Caco-2 (cell line): ENCODE measurements around the gene NEB. TPM values are rescaled to one million over a fixed set of nuclear protein-coding genes. Genes with fewer than 3 reads are reported as not detected.

Experiments used
- BruUV-seq: library from RNA; stranded (reverse); fragments of 400-500 nt; replicated peaks from 2 replicates; lab custom pipeline; 2021; lab: Mats Ljungman, UMichigan
- CTCF ChIA-PET: fragments of 300-600 bp; sonication (Branson Sonifier 250); formaldehyde crosslinking; loops from one replicate; lab custom pipeline; 2022; ENCODE audit warnings: antibody characterized with exemption; lab: Charles Lee
- POLR2A ChIA-PET: fragments of 300-600 bp; sonication (Branson Sonifier 250); formaldehyde crosslinking; loops from one replicate; lab custom pipeline; 2022; ENCODE audit warnings: antibody characterized with exemption; lab: Charles Lee
- DNase-seq, 2 experiments: peaks; one replicate each; pipeline versions ENCODE4 v3.0.0 to v3.0.0-alpha.2; 2020 to 2022
- H3K27me3 ChIP-seq: replicated peaks from 2 replicates; pipeline ENCODE4 v1.6.0; 2011; ENCODE audit warnings: low read length; ENCODE audit not compliant: control insufficient read depth, insufficient read depth
- H3K36me3 ChIP-seq: 2 replicates; pipeline ENCODE4 v1.5.1; 2011; ENCODE audit warnings: low read length; ENCODE audit not compliant: control insufficient read depth, insufficient read depth
- H3K4me1 ChIP-seq: fragments of 250-450 bp; sonication (Bioruptor Pico); 2 replicates; pipeline ENCODE4 v1.5.1; 2020; ENCODE audit warnings: mild to moderate bottlenecking
- H3K4me3 ChIP-seq: 2 replicates; pipeline ENCODE4 v1.5.1; 2011; ENCODE audit warnings: low read depth, mild to moderate bottlenecking, control low read depth, low read length
- H3K9me3 ChIP-seq: fragments of 250-450 bp; sonication (Bioruptor Pico); 2 replicates; pipeline ENCODE4 v1.5.1; 2020; ENCODE audit warnings: mild to moderate bottlenecking, moderate library complexity
- H3K27ac Mint-ChIP-seq: one replicate; pipeline ENCODE4 v1.8.0; 2022; ENCODE audit warnings: mixed read lengths; ENCODE audit not compliant: unreplicated experiment
- H3K27me3 Mint-ChIP-seq: one replicate; pipeline ENCODE4 v1.8.0; 2022; ENCODE audit warnings: mixed read lengths; ENCODE audit not compliant: insufficient read depth, unreplicated experiment
- H3K36me3 Mint-ChIP-seq: one replicate; pipeline ENCODE4 v1.8.0; 2022; ENCODE audit warnings: mild to moderate bottlenecking, mixed read lengths; ENCODE audit not compliant: insufficient read depth, unreplicated experiment
- H3K4me1 Mint-ChIP-seq: one replicate; pipeline ENCODE4 v1.8.0; 2022; ENCODE audit warnings: low read depth, mixed read lengths; ENCODE audit not compliant: unreplicated experiment
- H3K4me3 Mint-ChIP-seq: one replicate; pipeline ENCODE4 v1.8.0; 2022; ENCODE audit warnings: mild to moderate bottlenecking, moderate library complexity, mixed read lengths; ENCODE audit not compliant: unreplicated experiment
- H3K9me3 Mint-ChIP-seq: one replicate; pipeline ENCODE4 v1.8.0; 2022; ENCODE audit warnings: mixed read lengths; ENCODE audit not compliant: unreplicated experiment
- intact Hi-C: fragments of 100-400 bp; cut with micrococcal nuclease; formaldehyde crosslinking; loops from one replicate; pipeline ENCODE4 v1.10.0; 2022; ENCODE audit not compliant: unreplicated experiment
- total RNA-seq: library from RNA; stranded (reverse); gene quantifications from 2 replicates; pipeline ENCODE4 v1.2.3, GENCODE V29; 2022
- TF ChIP-seq, protein P1 (sequence below), 2 experiments: fragments of 200-600 bp in 1 of 2; IDR thresholded peaks; 1 replicate in 1 of 2; 2 replicates in 1 of 2; pipeline versions ENCODE4 v1.5.1 to v1.8.0; 2011 to 2022; ENCODE audit warnings: antibody characterized with exemption in 1 of 2, control low read depth in 1 of 2, inconsistent platforms in 1 of 2, low read depth in 1 of 2, low read length in 1 of 2, mild to moderate bottlenecking in 1 of 2, moderate library complexity in 1 of 2; ENCODE audit not compliant: insufficient read depth in 1 of 2, severe bottlenecking in 1 of 2, unreplicated experiment in 1 of 2

NEB gene
- total RNA-seq, 1 experiment from 2014 or later, result 14.7 TPM

DNA sequence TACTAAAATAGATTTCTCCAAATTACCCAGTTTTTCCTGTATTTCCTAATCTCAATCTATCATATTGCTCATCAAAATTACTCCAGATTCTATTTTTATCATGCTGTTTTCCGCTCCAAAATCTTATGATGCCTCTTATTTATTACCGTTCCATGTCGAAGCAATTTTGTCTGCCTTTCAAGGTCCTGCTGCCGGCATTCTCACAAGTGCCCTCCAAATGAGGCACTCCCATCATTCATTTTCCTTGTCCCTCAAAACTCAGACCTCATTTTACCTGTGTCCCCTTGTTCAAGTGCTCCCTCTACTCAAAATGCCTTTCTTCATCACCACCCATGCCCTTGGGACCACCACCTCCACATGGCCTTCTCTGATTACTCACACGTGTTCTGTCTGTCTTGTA lies 13.1 kb downstream of the NEB start:
- no TSS peak for BruUV-seq
- TF ChIP-seq, protein P1, sequence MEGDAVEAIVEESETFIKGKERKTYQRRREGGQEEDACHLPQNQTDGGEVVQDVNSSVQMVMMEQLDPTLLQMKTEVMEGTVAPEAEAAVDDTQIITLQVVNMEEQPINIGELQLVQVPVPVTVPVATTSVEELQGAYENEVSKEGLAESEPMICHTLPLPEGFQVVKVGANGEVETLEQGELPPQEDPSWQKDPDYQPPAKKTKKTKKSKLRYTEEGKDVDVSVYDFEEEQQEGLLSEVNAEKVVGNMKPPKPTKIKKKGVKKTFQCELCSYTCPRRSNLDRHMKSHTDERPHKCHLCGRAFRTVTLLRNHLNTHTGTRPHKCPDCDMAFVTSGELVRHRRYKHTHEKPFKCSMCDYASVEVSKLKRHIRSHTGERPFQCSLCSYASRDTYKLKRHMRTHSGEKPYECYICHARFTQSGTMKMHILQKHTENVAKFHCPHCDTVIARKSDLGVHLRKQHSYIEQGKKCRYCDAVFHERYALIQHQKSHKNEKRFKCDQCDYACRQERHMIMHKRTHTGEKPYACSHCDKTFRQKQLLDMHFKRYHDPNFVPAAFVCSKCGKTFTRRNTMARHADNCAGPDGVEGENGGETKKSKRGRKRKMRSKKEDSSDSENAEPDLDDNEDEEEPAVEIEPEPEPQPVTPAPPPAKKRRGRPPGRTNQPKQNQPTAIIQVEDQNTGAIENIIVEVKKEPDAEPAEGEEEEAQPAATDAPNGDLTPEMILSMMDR (IDR thresholded peaks at IDR 0.05; ENCODE audit: insufficient read depth in 1 of 2, low read depth in 1 of 2, low read length in 1 of 2, severe bottlenecking in 1 of 2, unreplicated experiment in 1 of 2), result no peak

DNA sequence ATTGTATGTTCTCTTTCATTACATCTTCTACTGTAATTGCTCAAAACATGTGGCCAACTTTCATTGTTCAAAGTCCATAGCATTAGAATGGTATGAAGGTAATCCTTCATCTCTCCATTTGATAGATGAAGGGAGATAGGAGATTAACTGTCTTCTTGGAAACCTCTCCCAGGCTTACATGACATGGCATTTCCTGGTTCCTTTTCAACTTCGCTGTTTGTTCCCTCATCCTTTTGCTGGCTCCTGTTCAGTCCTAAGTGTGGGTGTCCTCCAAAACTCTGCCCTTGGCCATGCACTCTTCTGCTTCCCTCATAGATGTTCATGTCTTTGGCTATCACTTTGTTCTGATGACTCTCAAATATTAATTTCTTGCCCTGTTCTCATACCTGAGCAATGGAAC lies 13.8 kb downstream of the NEB start:
- POLR2A ChIA-PET, result no interaction called here
- H3K27me3 Mint-ChIP-seq, result peaks cover 14% of the 10 kb centered on the region
- H3K4me1 Mint-ChIP-seq, result no peaks in the 10 kb centered on the region
- intact Hi-C loops, result no loop called here
- CTCF ChIA-PET, result no interaction called here
- no peak overlapping the region for H3K4me3 Mint-ChIP-seq
- BruUV-seq, result no TSS peak
- no peak overlapping the region for H3K27ac Mint-ChIP-seq
- no peaks in the 10 kb centered on the region for H3K36me3 Mint-ChIP-seq
- Histone ChIP-seq H3K9me3 (no peaks in the 10 kb centered on the region), H3K4me1 (no peaks in the 10 kb centered on the region), H3K27me3 (no peaks in the 10 kb centered on the region), H3K4me3 (no peak overlapping the region), H3K36me3 (no peaks in the 10 kb centered on the region)
- no peak for DNase-seq
- H3K9me3 Mint-ChIP-seq, result peaks cover 10% of the 10 kb centered on the region
- TF ChIP-seq, protein P1 (IDR thresholded peaks at IDR 0.05; ENCODE audit: insufficient read depth in 1 of 2, low read depth in 1 of 2, low read length in 1 of 2, severe bottlenecking in 1 of 2, unreplicated experiment in 1 of 2), result no peak

More for the DNA sequence above, 13.1 kb downstream of the NEB start:
- H3K27me3 ChIP-seq, result no peaks in the 10 kb centered on the region
- no peaks in the 10 kb centered on the region for H3K4me1 ChIP-seq
- Mint-ChIP-seq H3K27me3 (peaks cover 14% of the 10 kb centered on the region), H3K9me3 (peaks cover 10% of the 10 kb centered on the region), H3K27ac (no peak overlapping the region), H3K4me3 (no peak overlapping the region), H3K36me3 (no peaks in the 10 kb centered on the region), H3K4me1 (no peaks in the 10 kb centered on the region)
- intact Hi-C loops, result no loop called here
- no peak overlapping the region for H3K4me3 ChIP-seq
- ChIA-PET CTCF (no interaction called here), POLR2A (no interaction called here)
- no peaks in the 10 kb centered on the region for H3K36me3 ChIP-seq
- DNase-seq, result no peak
- H3K9me3 ChIP-seq, result no peaks in the 10 kb centered on the region

DNA sequence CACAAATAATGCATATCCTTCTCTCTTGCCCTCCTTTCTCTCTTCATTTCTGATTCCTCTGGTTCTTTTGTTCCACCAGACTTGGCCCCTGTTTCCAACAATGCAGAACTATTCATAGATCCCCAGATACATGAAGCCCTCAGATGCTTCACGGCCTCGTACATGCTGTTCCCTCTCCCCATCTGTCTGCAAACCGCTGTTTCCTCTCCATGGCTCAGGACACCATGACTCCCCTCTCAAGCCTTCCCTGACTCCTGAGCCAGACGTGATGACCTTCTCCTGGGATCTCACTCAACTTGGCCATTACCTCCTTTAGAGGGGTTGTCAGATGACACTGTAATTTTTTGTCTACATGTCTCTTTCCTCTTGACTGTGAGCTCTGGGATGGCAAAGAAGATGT lies 15.5 kb downstream of the NEB start:
- no peaks in the 10 kb centered on the region for H3K36me3 Mint-ChIP-seq
- Histone ChIP-seq H3K9me3 (no peaks in the 10 kb centered on the region), H3K36me3 (no peaks in the 10 kb centered on the region), H3K27me3 (no peaks in the 10 kb centered on the region), H3K4me3 (no peak overlapping the region), H3K4me1 (no peaks in the 10 kb centered on the region)
- ChIA-PET CTCF (no interaction called here), POLR2A (no interaction called here)
- intact Hi-C loops, result no loop called here
- no peak overlapping the region for H3K4me3 Mint-ChIP-seq
- DNase-seq, result no peak
- peaks cover 10% of the 10 kb centered on the region for H3K9me3 Mint-ChIP-seq
- TF ChIP-seq, protein P1 (IDR thresholded peaks at IDR 0.05; ENCODE audit: insufficient read depth in 1 of 2, low read depth in 1 of 2, low read length in 1 of 2, severe bottlenecking in 1 of 2, unreplicated experiment in 1 of 2), result no peak
- H3K27me3 Mint-ChIP-seq, result peaks cover 14% of the 10 kb centered on the region
- H3K27ac Mint-ChIP-seq, result no peak overlapping the region
- BruUV-seq, result no TSS peak
- H3K4me1 Mint-ChIP-seq, result no peaks in the 10 kb centered on the region
